NCI-H2196 (cell line): ENCODE measurements around the gene ME3.

Experiments used
- DNase-seq: peaks from one replicate; lab custom pipeline; 2025; ENCODE audit not compliant: unreplicated experiment; lab: John Stamatoyannopoulos, UW

ME3 gene

DNA sequence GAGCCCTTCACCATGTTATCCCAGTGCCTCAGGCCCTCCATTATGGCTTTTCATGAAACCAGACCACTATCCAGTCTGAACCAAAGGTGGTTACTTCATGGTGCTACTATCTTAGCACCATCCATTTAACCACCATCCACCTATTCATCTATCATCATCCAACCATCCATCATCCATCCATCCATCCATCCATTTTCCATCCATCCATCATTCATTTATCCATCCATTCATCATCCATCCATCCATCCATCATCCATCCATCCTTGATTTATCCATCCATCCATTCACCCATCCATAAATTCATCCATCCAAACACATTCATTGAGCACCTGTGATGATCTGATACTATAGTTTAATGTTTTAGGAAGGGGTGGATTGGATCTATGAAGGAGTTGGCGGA is 204.2 kb downstream of the ME3 start:
- no peak for DNase-seq

DNA sequence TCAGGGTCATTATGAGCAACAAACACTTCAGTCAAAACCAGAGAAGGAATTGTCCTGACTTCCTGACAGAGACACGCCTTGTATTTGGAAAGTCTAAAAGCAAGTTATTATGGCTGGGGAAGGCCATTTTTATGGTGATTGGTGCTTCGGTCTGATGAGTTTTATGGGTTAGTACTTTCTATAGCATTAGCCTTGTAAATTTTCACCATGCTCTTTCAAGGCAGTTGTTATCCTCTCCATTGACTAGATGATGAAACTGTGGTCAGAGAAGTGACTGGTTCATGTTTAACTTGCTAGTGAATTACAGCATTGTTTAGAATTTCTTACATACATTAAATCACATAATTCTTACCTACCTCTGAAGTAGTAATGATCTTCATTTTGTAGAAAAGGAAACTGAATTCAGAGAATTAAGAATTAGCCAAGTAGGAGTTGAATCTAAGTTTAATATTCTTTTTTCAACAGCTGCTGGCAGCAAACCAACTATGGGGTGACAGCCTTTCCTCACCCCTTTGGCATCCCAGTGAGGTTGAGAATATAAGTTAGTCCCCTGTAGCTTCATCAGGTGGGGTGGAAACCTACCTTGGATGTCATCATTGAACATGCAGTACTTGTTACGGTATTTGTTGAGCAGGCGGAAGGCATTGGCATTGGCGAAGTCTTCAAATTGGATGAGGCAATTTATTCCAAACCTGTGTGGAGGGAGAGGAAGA is 207.8 kb downstream of the ME3 start:
- DNase-seq, result no peak

DNA sequence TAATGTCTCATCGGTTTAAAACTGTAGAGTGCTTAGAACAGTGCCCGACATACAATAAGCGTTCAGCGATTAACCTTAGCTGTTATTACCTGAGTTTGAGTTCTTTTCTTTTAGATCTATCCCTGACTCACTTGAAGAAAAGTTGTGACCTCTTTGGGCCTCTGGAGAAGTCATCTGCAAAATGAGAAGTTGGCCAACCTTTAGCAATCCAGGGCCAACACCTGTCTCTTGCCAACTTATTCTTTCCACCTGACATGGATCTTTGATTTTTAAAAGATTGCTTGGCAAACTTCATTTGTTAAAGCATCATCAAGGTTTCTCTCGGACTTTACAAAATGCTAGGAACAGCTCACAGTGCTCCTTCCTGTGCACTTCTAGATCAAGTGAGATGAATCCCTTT is 208.5 kb downstream of the ME3 start:
- DNase-seq, result no peak

DNA sequence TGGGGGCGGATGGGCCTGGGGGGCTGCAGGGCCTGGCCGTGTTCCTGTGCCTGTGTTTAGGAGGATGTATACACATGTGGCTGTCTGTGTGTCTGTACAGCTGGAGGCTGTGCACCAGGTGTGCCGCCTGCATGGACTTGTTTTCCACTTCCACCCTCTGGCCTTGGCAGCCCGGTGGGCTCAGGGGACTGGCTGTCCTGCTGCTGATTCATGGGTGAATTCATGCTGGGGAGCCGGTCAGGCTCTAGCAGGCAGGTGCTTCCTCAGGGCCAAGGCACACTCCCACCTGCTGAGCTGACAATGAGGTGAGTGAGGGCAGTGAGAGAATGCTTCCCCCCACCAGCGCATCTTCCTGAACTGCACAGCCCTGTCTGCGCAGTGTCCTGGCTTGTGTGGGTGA is 209.3 kb downstream of the ME3 start:
- DNase-seq, result no peak

DNA sequence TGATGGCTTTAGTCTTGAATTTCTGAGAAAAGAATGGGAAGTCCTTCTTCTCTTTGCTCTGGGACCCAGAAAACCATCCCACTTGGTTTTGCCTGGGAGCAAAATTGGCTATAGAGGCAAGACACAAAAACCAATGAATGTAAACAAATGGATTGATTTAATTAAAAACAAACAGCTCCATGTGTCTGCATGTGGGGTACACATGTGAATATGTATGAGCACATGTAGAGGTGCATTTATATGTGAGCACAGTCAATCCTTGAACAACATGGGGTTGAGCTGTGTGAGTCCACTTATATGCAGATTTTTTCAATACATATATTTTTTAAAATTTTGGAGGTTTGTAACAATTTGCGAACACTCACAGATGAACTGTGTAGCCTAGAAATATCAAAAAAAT is 210.5 kb downstream of the ME3 start:
- DNase-seq, result no peak

DNA sequence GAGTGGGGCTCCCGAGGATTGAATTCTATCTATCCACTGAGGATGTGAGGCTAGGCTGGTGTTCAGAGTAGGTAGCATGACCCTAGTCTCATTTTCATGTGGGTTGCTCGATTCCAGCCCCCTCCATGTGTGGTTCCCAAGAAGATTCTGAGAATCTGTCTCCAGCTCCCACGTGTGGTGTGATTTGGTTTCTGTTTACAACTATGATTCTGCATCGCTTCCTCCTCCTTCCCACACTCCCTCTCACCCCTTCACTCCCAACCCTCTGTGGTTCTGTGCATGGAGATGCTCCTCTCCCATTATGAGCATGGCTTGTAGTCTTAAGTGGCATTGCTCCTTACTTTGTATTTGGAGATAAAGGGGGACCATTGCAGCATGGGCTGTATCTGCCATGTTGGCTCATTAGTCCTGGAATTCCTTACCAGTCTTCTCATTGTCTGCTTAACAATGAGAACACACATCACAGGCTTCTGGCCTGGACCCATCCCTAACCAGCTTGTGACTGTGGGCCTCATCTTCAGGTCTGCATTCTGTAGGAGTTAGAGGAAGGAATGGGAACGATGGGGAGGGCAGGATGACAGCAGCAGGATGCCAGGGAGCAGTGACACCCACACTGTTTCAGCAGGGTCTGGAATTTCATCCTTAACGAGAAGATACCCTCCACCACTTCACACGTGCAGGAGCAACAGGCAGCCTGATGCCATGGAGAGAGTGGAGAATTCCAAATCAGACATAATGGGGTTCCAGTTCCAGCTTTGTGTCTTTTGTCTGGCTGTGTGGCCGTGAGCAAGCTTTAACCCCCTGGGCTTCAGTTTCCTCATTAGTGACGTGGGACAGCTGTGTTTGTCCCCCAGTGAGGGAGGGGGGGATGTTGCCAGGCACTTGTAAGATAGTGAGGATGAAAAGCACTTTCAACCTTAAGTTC is 211.7 kb downstream of the ME3 start:
- DNase-seq, result no peak

DNA sequence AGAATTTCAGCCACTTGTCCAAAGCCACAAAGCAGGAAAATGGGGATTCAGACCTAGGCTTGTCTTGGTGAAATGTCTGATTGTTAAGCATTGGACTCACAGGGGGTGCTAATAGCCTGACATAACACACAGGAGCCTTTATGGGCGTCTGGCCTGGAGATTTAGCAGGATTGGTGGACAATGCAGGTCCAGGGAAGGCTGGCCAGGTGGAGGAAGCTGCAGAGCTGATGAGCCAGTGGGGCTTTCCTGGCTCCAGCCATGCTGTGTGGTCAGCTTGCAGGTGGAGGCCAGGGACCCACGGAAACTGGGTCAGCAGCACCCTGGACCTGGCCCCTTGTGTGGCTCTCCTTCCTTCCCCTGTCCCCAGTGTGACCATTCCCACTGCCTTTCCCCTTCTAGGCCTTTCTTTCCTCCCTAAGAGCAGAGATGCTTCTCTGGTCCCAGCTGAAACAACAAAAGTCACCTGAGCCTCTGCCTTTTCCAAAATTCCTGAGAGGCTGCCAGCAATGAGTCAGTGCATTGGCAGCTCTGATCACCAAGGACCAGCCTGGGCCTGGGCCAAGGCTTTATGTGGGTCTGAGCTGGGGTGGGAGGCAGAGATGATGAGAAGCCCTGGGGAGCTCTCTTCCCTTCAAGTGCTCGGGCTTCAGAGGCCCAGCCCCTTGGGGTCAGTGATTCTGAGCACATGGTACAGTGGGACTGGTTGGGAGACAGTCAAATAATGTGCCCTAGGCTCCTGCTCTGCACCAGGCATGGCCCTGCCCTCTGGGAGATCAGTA is 212.5 kb downstream of the ME3 start:
- DNase-seq, result peak; percentile 78

DNA sequence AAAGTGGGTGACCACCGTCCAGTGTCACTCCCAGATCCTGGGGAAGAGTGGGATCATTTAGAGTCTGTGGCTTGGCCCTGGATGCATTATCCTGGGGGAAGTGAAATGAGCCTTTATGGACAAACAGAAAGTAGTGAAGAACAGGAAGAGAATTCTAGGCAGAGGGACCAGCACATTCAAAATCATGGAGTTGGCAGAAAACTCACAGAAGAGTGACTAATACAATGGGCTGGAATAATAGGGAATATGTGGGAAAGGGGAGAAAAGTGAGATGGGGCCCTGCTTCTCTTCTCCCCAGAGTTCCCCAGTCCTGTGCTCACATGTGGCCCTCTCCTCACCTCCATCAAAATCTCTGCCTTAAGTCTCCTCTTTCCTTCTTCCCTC is 213.4 kb downstream of the ME3 start:
- no peak for DNase-seq

DNA sequence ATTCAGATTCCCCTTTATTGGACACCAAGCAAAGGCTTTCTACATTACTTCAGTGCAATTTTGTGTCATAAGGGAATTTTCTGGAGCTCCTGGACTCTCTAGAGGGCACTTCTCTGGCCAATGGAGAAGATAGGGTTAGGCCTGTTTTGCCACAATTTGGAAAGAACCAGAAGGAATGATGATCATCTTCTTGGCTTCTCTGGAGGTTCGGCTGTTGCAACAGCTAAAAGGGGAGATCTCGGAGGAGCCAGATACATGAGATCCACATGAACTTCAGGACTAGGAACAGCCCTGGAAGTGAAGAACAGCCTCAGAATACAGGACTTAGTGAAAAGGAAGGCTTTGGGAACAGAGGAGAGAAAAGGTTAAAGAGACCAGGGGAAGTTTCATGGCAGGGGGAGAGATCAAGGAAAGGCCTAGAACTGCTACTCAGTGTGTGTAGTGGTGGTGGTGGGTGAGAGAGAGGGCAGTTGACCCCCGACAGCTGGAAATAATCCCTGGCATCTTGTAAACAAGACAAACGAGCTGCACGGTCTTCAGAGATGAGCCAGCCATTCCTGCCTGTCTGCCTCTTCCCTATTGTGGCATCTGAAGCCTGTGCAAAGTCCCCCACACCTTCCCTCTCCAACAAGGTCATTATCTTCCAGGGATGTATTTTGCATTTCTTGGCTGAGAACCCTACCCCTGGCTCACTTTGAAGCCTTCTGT is 214.0 kb downstream of the ME3 start:
- no peak for DNase-seq

DNA sequence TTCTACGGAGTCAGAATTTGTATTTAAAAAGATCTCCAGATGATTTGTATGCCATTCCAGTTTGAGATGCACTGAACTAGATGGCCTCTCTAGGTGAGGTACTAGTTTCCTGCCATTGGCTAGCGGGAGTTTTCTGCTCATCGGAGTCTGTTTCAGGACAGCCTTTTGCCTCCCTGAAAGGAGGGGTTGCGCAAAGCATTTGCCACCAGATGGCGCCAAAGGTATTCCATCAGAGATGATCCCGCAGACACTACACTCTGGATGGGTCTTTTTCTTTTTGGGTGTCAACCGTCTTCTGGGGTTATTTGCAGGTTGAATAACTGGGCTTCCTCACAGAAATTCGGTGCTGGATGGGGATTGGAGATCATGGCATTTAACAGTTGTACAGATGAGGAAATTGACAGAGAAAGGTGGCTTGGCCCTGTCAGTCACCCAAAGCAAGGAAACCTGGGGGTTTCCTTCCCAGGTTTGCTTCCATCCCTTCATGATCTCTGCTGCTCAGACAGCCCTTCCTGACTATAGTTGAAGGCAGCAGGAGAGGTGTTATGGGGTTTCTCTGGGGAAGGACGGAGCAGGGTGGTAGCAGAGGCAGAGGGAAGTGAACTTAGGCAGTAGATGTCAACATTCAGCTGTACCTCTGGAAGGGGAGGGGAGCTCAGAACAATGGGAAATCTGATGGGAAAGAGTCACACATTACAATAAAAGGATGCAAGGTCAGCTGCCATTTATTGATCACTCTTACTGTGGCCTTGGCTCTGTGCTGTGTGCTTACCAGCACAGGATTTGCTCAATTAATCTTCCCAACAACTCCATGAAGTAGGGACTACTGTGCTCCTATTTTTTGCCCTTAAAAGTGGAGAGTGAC is 216.1 kb downstream of the ME3 start:
- peak; percentile 90 for DNase-seq

DNA sequence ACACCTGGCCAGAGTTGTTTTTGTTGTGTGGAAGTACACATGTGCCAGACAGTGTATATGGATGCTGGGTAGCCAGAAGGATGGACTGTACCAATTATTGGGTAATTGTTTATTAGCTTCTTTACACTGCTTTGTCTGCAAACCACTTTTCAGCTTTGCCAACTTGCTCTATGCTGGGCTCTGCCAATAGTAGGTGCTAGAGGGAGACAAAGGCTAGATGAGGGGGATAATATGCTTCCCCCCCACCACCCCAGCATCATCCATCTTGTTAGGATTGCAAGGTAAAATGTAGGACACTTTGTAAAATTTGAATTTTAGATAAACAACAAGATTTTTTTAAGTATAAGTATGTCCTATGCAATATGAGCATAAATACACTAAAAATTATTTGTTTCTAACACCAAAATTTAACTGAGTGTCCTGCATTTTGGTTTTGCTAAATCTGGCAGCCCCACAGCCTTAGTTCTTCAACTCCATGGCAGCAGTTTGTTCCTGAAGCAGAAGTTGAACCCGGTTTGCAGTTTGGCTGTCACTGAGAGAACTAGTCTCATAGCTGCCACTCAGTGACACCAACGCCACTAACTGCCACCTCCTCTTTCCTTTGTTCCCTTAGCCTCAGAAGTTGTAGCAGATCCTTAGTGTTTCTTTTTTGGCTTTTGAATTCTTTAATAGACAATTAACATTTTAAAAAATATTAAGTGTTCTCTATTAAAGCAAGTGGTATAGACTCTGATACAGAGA is 219.0 kb downstream of the ME3 start:
- no peak for DNase-seq

DNA sequence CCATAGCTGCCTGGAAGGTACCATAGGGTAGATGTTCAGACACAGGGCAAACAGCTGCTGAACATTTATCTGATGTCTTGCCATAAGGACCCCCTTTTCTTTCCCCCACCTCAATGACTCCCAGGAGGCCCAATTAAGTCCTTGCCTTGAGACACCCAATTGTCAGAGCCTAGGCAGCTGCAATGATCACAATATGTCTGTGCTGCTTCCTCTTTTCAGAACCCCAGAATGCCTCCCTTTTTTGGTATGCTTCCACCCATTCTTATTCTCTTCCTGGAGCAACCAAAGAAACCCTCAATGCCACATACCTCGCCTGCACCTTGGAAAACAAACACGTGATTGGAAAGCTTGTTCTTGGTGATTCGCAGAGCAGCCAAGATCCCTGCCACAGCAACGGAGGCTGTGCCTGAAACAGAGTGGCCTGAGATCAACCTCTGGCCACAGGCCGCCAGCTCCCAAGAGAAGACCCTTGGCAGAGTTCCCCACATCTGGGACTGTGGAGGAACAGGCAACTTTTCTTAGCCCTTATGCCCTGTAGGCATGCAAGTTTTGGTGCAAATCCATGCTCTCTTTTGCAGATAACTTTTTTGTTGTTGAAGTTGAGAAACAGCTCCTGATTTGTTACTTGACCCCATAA is 222.3 kb downstream of the ME3 start:
- no peak for DNase-seq

DNA sequence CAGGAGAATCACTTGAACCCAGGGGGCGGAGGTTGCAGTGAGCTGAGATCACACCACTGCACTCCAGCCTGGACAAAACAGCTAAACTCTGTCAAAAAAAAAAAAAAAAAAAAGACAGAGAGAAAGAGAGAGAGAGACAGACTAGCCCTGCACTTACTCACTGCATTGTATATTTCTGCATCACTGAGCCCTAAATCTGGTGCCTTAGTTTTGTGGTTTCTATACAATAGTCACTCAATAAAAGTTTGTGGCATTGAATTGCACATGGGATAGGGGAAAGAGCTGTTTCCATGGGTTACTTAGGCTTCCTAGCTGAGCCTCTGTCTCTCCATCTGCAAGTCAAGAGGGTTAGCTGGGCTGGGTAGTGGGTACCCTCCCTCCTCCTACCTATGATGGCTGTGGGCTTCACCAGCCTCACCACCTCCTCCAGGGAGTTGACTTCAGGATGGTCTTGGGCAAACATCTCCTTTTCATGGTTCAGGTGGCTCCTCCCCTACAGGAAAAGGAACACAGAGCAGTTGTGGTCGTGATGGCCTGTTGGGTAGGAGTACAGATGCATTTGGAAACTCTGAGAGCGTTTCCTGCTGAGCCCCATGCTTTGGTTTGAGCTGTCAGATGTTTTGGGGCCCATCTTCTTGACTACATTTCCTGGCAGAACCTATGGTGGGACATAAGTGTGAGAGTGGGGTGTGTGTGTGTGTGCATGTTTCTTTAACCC is 224.5 kb downstream of the ME3 start:
- DNase-seq, result no peak

DNA sequence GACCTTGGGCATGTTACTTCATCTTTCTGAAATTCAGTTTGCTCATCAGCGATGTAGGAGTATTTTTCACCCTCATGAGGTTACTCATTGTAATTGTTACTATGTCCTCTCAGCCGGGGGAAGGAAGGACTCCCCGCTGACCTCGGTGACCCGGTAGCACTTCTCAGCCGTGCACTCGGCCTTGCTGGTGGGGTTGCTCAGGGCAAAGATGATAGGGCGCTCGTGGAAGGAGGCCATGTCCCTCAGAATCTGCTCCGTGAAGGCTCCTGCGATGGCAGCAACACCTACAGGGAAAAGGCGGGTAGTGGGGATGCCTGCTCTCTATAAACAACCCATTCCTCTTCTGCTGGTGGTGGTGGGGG is 225.5 kb downstream of the ME3 start:
- DNase-seq, result no peak

DNA sequence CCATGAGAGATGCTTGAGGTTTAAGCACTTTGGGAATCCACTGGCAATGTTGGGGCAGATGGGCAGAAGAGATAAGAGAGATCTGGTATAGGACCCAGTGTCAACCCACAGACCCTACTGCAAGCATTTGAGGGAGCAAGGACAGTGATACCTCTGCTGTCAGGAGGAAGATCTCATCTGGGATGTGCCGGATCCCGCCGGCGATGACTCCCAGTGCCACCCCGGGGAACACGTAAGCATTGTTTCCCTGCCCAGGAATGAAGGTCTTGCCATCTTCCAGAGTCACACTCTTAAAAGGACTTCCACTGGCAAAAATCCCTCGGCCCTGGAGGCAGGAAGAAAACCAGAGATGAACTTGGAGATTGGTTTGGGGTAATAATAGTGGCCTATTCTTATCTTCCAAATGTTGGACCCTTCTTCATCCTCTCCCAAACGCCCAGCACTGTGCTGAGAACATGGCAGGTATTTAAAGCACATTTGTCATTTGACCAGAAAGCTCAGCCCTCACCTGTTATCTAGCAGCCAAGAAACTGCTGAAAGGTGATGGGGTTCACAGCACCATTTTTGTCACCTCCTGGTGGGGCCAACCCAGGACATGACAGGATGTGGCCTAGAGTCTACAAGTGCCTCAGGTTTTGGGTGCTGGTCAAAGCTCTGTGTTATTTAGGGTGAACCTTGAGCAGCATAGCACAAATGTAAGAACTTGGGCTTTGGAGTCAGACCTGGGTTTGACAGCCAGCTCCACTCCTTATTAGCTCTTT is 226.1 kb downstream of the ME3 start:
- DNase-seq, result no peak

DNA sequence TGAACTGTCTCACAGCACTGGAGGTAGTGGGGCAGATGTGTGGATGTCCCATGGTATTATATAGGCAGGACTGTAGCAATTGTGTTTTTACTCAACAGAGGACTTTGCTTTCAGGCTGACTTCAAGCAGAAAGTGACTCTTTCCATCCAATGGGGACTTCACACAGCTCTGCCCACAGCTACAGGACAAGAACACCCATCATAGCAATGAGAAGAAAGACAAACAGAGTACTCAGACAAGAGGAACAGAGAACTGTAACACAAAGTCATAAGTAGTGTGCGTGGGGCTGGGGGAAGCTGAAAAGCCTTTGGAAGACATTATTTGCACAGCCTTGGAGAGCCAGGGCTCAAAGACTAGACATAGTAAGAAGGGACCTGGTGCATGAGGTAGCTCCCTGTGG is 227.4 kb downstream of the ME3 start:
- no peak for DNase-seq

DNA sequence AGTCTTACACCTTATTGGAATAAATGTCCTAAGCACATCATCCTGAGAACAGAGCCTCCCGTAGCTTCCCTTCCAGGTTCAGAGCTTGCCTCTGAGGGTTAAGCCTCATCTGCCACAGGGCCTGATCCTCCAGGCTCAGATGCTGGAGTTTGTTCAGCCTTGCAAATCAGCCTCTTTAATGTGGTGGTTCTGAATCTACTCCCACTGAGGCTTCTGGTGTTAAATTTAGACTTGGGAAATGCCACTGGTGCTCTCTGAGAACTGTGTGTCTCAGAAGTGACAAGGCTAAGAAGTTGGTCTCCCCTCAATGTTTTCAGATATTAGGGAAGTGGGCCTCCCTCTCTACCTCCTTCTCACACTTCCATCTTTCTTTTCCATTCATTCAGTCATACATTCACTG is 229.0 kb downstream of the ME3 start:
- no peak for DNase-seq

DNA sequence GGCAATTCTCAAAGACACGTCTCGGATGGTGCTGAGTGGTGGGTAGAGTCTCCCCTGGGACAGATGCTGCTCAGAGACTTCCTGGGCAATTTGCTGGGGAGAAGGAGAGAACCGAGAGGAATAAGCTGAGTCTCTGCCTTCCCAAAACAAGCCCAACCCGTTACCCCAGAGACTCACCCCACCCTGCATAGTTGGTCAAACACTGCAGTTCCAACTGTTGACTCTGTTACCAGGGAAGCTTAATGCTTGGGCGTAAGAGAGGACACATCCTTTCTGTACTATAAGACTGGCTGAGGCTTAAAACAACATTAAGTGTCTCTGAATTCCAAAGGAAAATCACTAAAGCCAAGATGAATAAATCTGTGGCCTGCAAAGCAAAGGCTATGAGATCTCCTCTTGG is 229.6 kb downstream of the ME3 start:
- DNase-seq, result no peak
